AG04450 (cell line): ENCODE results near the gene OSBPL1A. TPM values are rescaled to one million over a fixed set of nuclear protein-coding genes. Genes with fewer than 3 reads are reported as not detected.

ENCODE experiments used
- CTCF ChIA-PET: fragments of 300-600, 350-600 bp; formaldehyde crosslinking; extraction: SDS; loops from one replicate; lab custom pipeline; 2022; ENCODE audit warnings: antibody characterized with exemption, inconsistent platforms; lab: Charles Lee
- POLR2A ChIA-PET: fragments of 350-600 bp; formaldehyde crosslinking; extraction: SDS; loops from one replicate; lab custom pipeline; 2021; ENCODE audit warnings: antibody characterized with exemption, inconsistent platforms; lab: Yijun Ruan, JAX
- DNase-seq: peaks from one replicate; pipeline ENCODE4 v3.0.0-alpha.2; 2011; ENCODE audit warnings: low read depth, low spot score
- H3K27ac ChIP-seq: one replicate; pipeline ENCODE4 v1.5.1; 2012; ENCODE audit warnings: low read depth, low read length, control low read depth
- H3K27me3 ChIP-seq: one replicate; pipeline ENCODE4 v1.6.0; 2012; ENCODE audit warnings: low read length; ENCODE audit not compliant: control insufficient read depth, insufficient read depth
- H3K4me3 ChIP-seq: 2 replicates; pipeline ENCODE4 v1.5.1; 2011; ENCODE audit warnings: mild to moderate bottlenecking, low read depth, low read length, control low read depth
- H3K9me3 ChIP-seq: 2 replicates; pipeline ENCODE4 v1.5.1; 2012; ENCODE audit warnings: low read length; ENCODE audit not compliant: control insufficient read depth, insufficient read depth
- CTCF ChIP-seq: IDR thresholded peaks from 2 replicates; pipeline ENCODE4 v1.5.1; 2011; ENCODE audit warnings: low read depth, low read length, control low read depth, inconsistent platforms
- polyA plus RNA-seq: library from polyadenylated mRNA; depleted of rRNA; stranded (reverse); fragments of >200 nt; gene quantifications from 2 replicates; pipeline ENCODE4 v1.2.3, GENCODE V29; 2011

The OSBPL1A gene
- polyA plus RNA-seq, 1 experiment = 56.1 TPM

- Histone ChIP-seq H3K9me3 (no peaks in the 10 kb centered on the region), H3K27me3 (no peaks in the 10 kb centered on the region), H3K4me3 (no peak overlapping the region), H3K27ac (no peak overlapping the region)
- CTCF ChIA-PET = interaction anchor here (1.0 to 1.2 kb wide), 2 partner anchors 15 to 144 kb away, joined by 3 to 6 read pairs; no protein-coding TSS in a partner anchor
- no peak for TF ChIP-seq CTCF
- no peak for DNase-seq
- POLR2A ChIA-PET = no interaction called here
Observed at GRCh38 chr18:24344509-24344908, 53.1 kb downstream of the OSBPL1A start.

- H3K27ac ChIP-seq = no peak overlapping the region
- no peak overlapping the region for H3K4me3 ChIP-seq
- CTCF ChIA-PET = no interaction called here
- no peaks in the 10 kb centered on the region for H3K27me3 ChIP-seq
- DNase-seq = peak; percentile 21
- H3K9me3 ChIP-seq = no peaks in the 10 kb centered on the region
- no peak for TF ChIP-seq CTCF
- POLR2A ChIA-PET = no interaction called here
Observed at GRCh38 chr18:24342347-24342746, 55.3 kb downstream of the OSBPL1A start.

- H3K27ac ChIP-seq = no peak overlapping the region
- peak; percentile 21 for DNase-seq
- POLR2A ChIA-PET = no interaction called here
- no peaks in the 10 kb centered on the region for H3K27me3 ChIP-seq
- H3K9me3 ChIP-seq = no peaks in the 10 kb centered on the region
- CTCF ChIA-PET = interaction anchor here (1.2 kb wide), 1 partner anchor 19 kb away, joined by 5 read pairs; no protein-coding TSS in a partner anchor
- H3K4me3 ChIP-seq = no peak overlapping the region
- no peak for TF ChIP-seq CTCF
Observed at GRCh38 chr18:24341361-24341760, 56.3 kb downstream of the OSBPL1A start.

- CTCF ChIA-PET = interaction anchor here (0.6 to 0.9 kb wide), 2 partner anchors 116 to 304 kb away, joined by 3 to 4 read pairs; no protein-coding TSS in a partner anchor
- no peak overlapping the region for H3K4me3 ChIP-seq
- no peaks in the 10 kb centered on the region for H3K9me3 ChIP-seq
- H3K27ac ChIP-seq = no peak overlapping the region
- no peak for TF ChIP-seq CTCF
- H3K27me3 ChIP-seq = no peaks in the 10 kb centered on the region
- DNase-seq = no peak
- POLR2A ChIA-PET = no interaction called here
Observed at GRCh38 chr18:24333084-24333483, 64.5 kb downstream of the OSBPL1A start.

- no peaks in the 10 kb centered on the region for H3K9me3 ChIP-seq
- DNase-seq = no peak
- ChIA-PET POLR2A (no interaction called here), CTCF (interaction anchor here (0.6 kb wide), 1 partner anchor 70 kb away, joined by 3 read pairs; no protein-coding TSS in a partner anchor)
- H3K27me3 ChIP-seq = no peaks in the 10 kb centered on the region
- no peak for TF ChIP-seq CTCF
- no peak overlapping the region for H3K27ac ChIP-seq
- no peak overlapping the region for H3K4me3 ChIP-seq
Observed at GRCh38 chr18:24326211-24326610, 71.4 kb downstream of the OSBPL1A start.
